IMR-90 (cell line): Measurements from ENCODE around the gene TNS3. TPM values are rescaled to one million over a fixed set of nuclear protein-coding genes. Genes with fewer than 3 reads are reported as not detected.

Experiments used
- ATAC-seq: fragments of 200-7000 bp; cut with Tn5 transposase; 2 replicates; pipeline ENCODE4 v1.9.1; 2020; ENCODE audit warnings: low read depth, mild to moderate bottlenecking, moderate library complexity
- BruUV-seq: library from RNA; stranded (reverse); fragments of 400-500 nt; replicated peaks from 2 replicates; lab custom pipeline; 2021; lab: Mats Ljungman, UMichigan
- CTCF ChIA-PET: fragments of 300-600 bp; formaldehyde crosslinking; extraction: SDS; loops from one replicate; lab custom pipeline; 2021; ENCODE audit warnings: antibody characterized with exemption; lab: Yijun Ruan, JAX
- POLR2A ChIA-PET: fragments of 300-600 bp; sonication (Branson Sonifier 250); formaldehyde crosslinking; loops from one replicate; lab custom pipeline; 2022; ENCODE audit warnings: antibody characterized with exemption; ENCODE audit not compliant: unreplicated experiment; lab: Charles Lee
- DNase-seq: peaks from one replicate; pipeline ENCODE4 v3.0.0; 2013
- H2AFZ ChIP-seq: replicated peaks from 2 replicates; pipeline ENCODE3; 2013; ENCODE audit warnings: low read length, mild to moderate bottlenecking; ENCODE audit not compliant: poor library complexity
- H2AK5ac ChIP-seq: 2 replicates; pipeline ENCODE4 v1.6.1; 2013; ENCODE audit warnings: low read depth, low read length, inconsistent platforms
- H2AK9ac ChIP-seq: replicated peaks from 2 replicates; pipeline ENCODE3; 2013; ENCODE audit warnings: mild to moderate bottlenecking, low read depth, low read length, moderate library complexity; ENCODE audit not compliant: poor library complexity
- H2BK120ac ChIP-seq: 2 replicates; pipeline ENCODE4 v1.6.1; 2013; ENCODE audit warnings: low read depth, low read length, inconsistent platforms
- H2BK15ac ChIP-seq: 3 replicates; pipeline ENCODE4 v1.6.1; 2013; ENCODE audit warnings: low read depth, low read length, inconsistent platforms
- H2BK20ac ChIP-seq: 2 replicates; pipeline ENCODE4 v1.6.1; 2013; ENCODE audit warnings: low read depth, mild to moderate bottlenecking, inconsistent platforms, low read length, moderate library complexity
- H2BK5ac ChIP-seq: 2 replicates; pipeline ENCODE4 v1.6.1; 2013; ENCODE audit warnings: mild to moderate bottlenecking, low read depth, low read length, inconsistent platforms; ENCODE audit not compliant: poor library complexity, severe bottlenecking
- H3K14ac ChIP-seq: replicated peaks from 2 replicates; pipeline ENCODE4 v1.6.1; 2013; ENCODE audit warnings: low read depth, low read length, inconsistent platforms
- H3K18ac ChIP-seq: 2 replicates; pipeline ENCODE4 v1.6.1; 2013; ENCODE audit warnings: low read depth, low read length, control low read depth
- H3K23ac ChIP-seq: 2 replicates; pipeline ENCODE4 v1.6.1; 2013; ENCODE audit warnings: low read depth, low read length, inconsistent platforms
- H3K27ac ChIP-seq: 2 replicates; pipeline ENCODE4 v1.5.1; 2013; ENCODE audit warnings: mild to moderate bottlenecking, control low read depth, low read length; ENCODE audit not compliant: insufficient read depth
- H3K27me3 ChIP-seq: 2 replicates; pipeline ENCODE4 v1.6.1; 2013; ENCODE audit warnings: low read length; ENCODE audit not compliant: control insufficient read depth, insufficient read depth
- H3K36me3 ChIP-seq: 2 replicates; pipeline ENCODE4 v1.6.1; 2013; ENCODE audit warnings: low read length, mixed read lengths; ENCODE audit not compliant: control insufficient read depth, insufficient read depth
- H3K4ac ChIP-seq: 2 replicates; pipeline ENCODE4 v1.6.1; 2013; ENCODE audit warnings: low read depth, low read length, inconsistent platforms
- H3K4me1 ChIP-seq: 2 replicates; pipeline ENCODE4 v1.6.1; 2013; ENCODE audit warnings: low read length, mixed read lengths; ENCODE audit not compliant: control insufficient read depth, insufficient read depth
- H3K4me2 ChIP-seq: 2 replicates; pipeline ENCODE4 v1.6.1; 2013; ENCODE audit warnings: low read depth, mild to moderate bottlenecking, control low read depth, low read length, moderate library complexity
- H3K4me3 ChIP-seq: 2 replicates; pipeline ENCODE4 v1.5.1; 2013; ENCODE audit warnings: low read depth, mild to moderate bottlenecking, control low read depth, low read length, moderate library complexity; ENCODE audit not compliant: insufficient read depth
- H3K56ac ChIP-seq: 2 replicates; pipeline ENCODE4 v1.6.1; 2013; ENCODE audit warnings: low read length, inconsistent platforms; ENCODE audit not compliant: insufficient read depth; ENCODE audit errors: extremely low read depth
- H3K79me1 ChIP-seq, 2 experiments: 2 replicates each; pipeline ENCODE4 v1.6.1; 2013; ENCODE audit warnings: low read length in 2 of 2, inconsistent platforms in 1 of 2, low read depth in 1 of 2
- H3K9ac ChIP-seq: 2 replicates; pipeline ENCODE4 v1.6.1; 2013; ENCODE audit warnings: low read depth, low read length, control low read depth
- H3K9me1 ChIP-seq: 2 replicates; pipeline ENCODE4 v1.6.1; 2013; ENCODE audit warnings: low read length, inconsistent platforms; ENCODE audit not compliant: insufficient read depth
- H3K9me3 ChIP-seq: 2 replicates; pipeline ENCODE4 v1.6.1; 2013; ENCODE audit warnings: low read length; ENCODE audit not compliant: control insufficient read depth, insufficient read depth
- H4K20me1 ChIP-seq: 2 replicates; pipeline ENCODE4 v1.6.1; 2013; ENCODE audit warnings: low read length, inconsistent platforms; ENCODE audit not compliant: insufficient read depth
- H4K5ac ChIP-seq: 2 replicates; pipeline ENCODE4 v1.6.1; 2013; ENCODE audit warnings: mild to moderate bottlenecking, low read depth, low read length, control low read depth
- H4K8ac ChIP-seq, 2 experiments: 2 replicates each; pipeline ENCODE4 v1.6.1; 2013; ENCODE audit warnings: low read depth in 2 of 2, low read length in 2 of 2, control low read depth in 1 of 2, inconsistent platforms in 1 of 2
- H4K91ac ChIP-seq: 2 replicates; pipeline ENCODE4 v1.6.1; 2013; ENCODE audit warnings: low read depth, low read length, inconsistent platforms; ENCODE audit not compliant: insufficient read depth
- BHLHE40 ChIP-seq: fragments of 150-350 bp; IDR thresholded peaks from 2 replicates; pipeline ENCODE4 v1.6.1; 2016; ENCODE audit warnings: mild to moderate bottlenecking, low read depth, low read length
- CEBPB ChIP-seq: IDR thresholded peaks from 2 replicates; pipeline ENCODE4 v1.6.1; 2012; ENCODE audit warnings: low read depth, low read length, improper control_type of control experiment
- CHD1 ChIP-seq: IDR thresholded peaks from 2 replicates; pipeline ENCODE4 v1.6.1; 2012; ENCODE audit warnings: low read depth, low read length, improper control_type of control experiment
- FOS ChIP-seq: fragments of 150-350 bp; IDR thresholded peaks from 2 replicates; pipeline ENCODE4 v1.6.1; 2016; ENCODE audit warnings: low read depth, low read length
- MAZ ChIP-seq: IDR thresholded peaks from 2 replicates; pipeline ENCODE4 v1.6.1; 2012; ENCODE audit warnings: low read depth, mild to moderate bottlenecking, low read length, improper control_type of control experiment, moderate library complexity, borderline replicate concordance
- MXI1 ChIP-seq: IDR thresholded peaks from 2 replicates; pipeline ENCODE4 v1.6.1; 2012; ENCODE audit warnings: low read depth, mild to moderate bottlenecking, low read length, moderate library complexity, borderline replicate concordance
- NFE2L2 ChIP-seq: fragments of 150-350 bp; IDR thresholded peaks from 2 replicates; pipeline ENCODE4 v1.6.1; 2016; ENCODE audit warnings: low read depth, mild to moderate bottlenecking, low read length
- POLR2A ChIP-seq: IDR thresholded peaks from 2 replicates; pipeline ENCODE4 v1.6.1; 2012; ENCODE audit warnings: mild to moderate bottlenecking, low read depth, low read length
- RAD21 ChIP-seq: IDR thresholded peaks from 2 replicates; pipeline ENCODE4 v1.6.1; 2012; ENCODE audit warnings: low read length, improper control_type of control experiment
- RCOR1 ChIP-seq: IDR thresholded peaks from 2 replicates; pipeline ENCODE4 v1.6.1; 2012; ENCODE audit warnings: mild to moderate bottlenecking, low read length, improper control_type of control experiment; ENCODE audit not compliant: insufficient replicate concordance
- RFX5 ChIP-seq: IDR thresholded peaks from 2 replicates; pipeline ENCODE4 v1.8.0; 2012; ENCODE audit warnings: low read depth, mild to moderate bottlenecking, low read length, moderate library complexity
- SMC3 ChIP-seq: fragments of 150-350 bp; IDR thresholded peaks from 2 replicates; pipeline ENCODE4 v1.6.1; 2016; ENCODE audit warnings: low read depth, mild to moderate bottlenecking, antibody characterized with exemption, low read length, moderate library complexity
- WGBS, 2 experiments: methylation state at CpG; one replicate each; pipeline versions ENCODE4 v1.1.5 to v1.1.7; 2013; ENCODE audit warnings: missing lambda C conversion rate in 2 of 2; ENCODE audit not compliant: insufficient read length in 1 of 2; ENCODE audit errors: extremely low coverage in 2 of 2; 5-methylcytosine and 5-hydroxymethylcytosine counted together
- dilution Hi-C: fragments of 300-500 bp; cut with HindIII; formaldehyde crosslinking; loops from one replicate; pipeline ENCODE4 v1.14.3; 2018; ENCODE audit warnings: low sequenced_read_pairs; ENCODE audit not compliant: unreplicated experiment
- in situ Hi-C: fragments of 300-500 bp; cut with MboI; formaldehyde crosslinking; loops from 3 replicates; pipeline ENCODE4 v1.14.3; 2019; ENCODE audit warnings: low sequenced_read_pairs, inconsistent platforms, mixed read lengths
- intact Hi-C: fragments of 100-400 bp; cut with micrococcal nuclease; formaldehyde crosslinking; loops from 2 replicates; pipeline ENCODE4 v1.10.0; 2022
- polyA plus RNA-seq, 3 experiments: library from polyadenylated mRNA; depleted of rRNA; stranded (reverse); fragments of >200 nt; gene quantifications; 2 replicates each; pipeline ENCODE4 v1.2.3, GENCODE V29; 2012; ENCODE audit warnings: low replicate concordance in 1 of 3
- total RNA-seq: library from RNA; depleted of rRNA; stranded (reverse); fragments of >200 nt; gene quantifications from 2 replicates; pipeline ENCODE4 v1.2.3, GENCODE V29; 2012
- TF ChIP-seq, protein P1 (sequence below): fragments of 150-350 bp; IDR thresholded peaks from 2 replicates; pipeline ENCODE4 v1.6.1; 2016; ENCODE audit warnings: low read depth, mild to moderate bottlenecking, low read length, moderate library complexity, borderline replicate concordance
- TF ChIP-seq, protein P2 (sequence below): fragments of 150-350 bp; IDR thresholded peaks from 2 replicates; pipeline ENCODE4 v1.6.1; 2017; ENCODE audit warnings: mild to moderate bottlenecking, antibody characterized with exemption, low read length, low read depth

TNS3 gene
- total and polyA plus RNA-seq, 2 of the 4 experiments (the other 2 are of a cell fraction), result 64.3 to 79.2 TPM

GRCh38 chr7:47419471-47419870 lies 162.4 kb downstream of the TNS3 start:
- H3K27ac ChIP-seq, result no peak overlapping the region
- H3K14ac ChIP-seq, result no peak overlapping the region
- H3K27me3 ChIP-seq, result no peaks in the 10 kb centered on the region
- H4K8ac ChIP-seq, result no peak overlapping the region
- no peak overlapping the region for H3K4ac ChIP-seq
- H2AK9ac ChIP-seq, result no peak overlapping the region
- H2BK5ac ChIP-seq, result no peak overlapping the region
- POLR2A ChIA-PET, result no interaction called here
- no peak overlapping the region for H2BK20ac ChIP-seq
- H3K9me1 ChIP-seq, result peaks cover 39% of the 10 kb centered on the region
- no TSS peak for BruUV-seq
- H3K4me1 ChIP-seq, result peaks cover 10% of the 10 kb centered on the region; the same call in 1 of the 2 replicates
- H3K4me2 ChIP-seq, result no peak overlapping the region
- no peak overlapping the region for H4K5ac ChIP-seq
- in situ Hi-C loops, result no loop called here
- DNase-seq (no peak), ATAC-seq (no peak)
- 0 out of 2 replicates have a peak, but pooled peaks cover 2% of the 10 kb centered on the region for H3K9me3 ChIP-seq
- H2BK15ac ChIP-seq, result no peak overlapping the region
- TF ChIP-seq, protein P1, sequence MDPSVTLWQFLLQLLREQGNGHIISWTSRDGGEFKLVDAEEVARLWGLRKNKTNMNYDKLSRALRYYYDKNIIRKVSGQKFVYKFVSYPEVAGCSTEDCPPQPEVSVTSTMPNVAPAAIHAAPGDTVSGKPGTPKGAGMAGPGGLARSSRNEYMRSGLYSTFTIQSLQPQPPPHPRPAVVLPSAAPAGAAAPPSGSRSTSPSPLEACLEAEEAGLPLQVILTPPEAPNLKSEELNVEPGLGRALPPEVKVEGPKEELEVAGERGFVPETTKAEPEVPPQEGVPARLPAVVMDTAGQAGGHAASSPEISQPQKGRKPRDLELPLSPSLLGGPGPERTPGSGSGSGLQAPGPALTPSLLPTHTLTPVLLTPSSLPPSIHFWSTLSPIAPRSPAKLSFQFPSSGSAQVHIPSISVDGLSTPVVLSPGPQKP, result no peak
- TF ChIP-seq CHD1 (no peak), RCOR1 (no peak), BHLHE40 (no peak), RFX5 (no peak), POLR2A (no peak), FOS (no peak), SMC3 (no peak), RAD21 (no peak), CEBPB (no peak), MAZ (no peak), MXI1 (no peak), NFE2L2 (no peak)
- TF ChIP-seq, protein P2, sequence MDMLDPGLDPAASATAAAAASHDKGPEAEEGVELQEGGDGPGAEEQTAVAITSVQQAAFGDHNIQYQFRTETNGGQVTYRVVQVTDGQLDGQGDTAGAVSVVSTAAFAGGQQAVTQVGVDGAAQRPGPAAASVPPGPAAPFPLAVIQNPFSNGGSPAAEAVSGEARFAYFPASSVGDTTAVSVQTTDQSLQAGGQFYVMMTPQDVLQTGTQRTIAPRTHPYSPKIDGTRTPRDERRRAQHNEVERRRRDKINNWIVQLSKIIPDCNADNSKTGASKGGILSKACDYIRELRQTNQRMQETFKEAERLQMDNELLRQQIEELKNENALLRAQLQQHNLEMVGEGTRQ, result no peak
- H3K9ac ChIP-seq, result no peak overlapping the region
- WGBS, 2 experiments, result no CpG with 5 or more reads among the region's 1 CpG
- H3K4me3 ChIP-seq, result no peak overlapping the region
- H4K91ac ChIP-seq, result no peak overlapping the region
- no peak overlapping the region for H2AFZ ChIP-seq
- H3K18ac ChIP-seq, result no peak overlapping the region
- H3K23ac ChIP-seq, result no peak overlapping the region
- H2BK120ac ChIP-seq, result no peak overlapping the region
- CTCF ChIA-PET, result no interaction called here
- peaks cover 10 to 73% of the 10 kb centered on the region in 2 experiments; a peak in 3 of 4 replicates for H3K79me1 ChIP-seq
- H4K20me1 ChIP-seq, result peaks cover 30% of the 10 kb centered on the region
- intact Hi-C loops, result no loop called here
- H2AK5ac ChIP-seq, result no peak overlapping the region
- H3K36me3 ChIP-seq, result peaks cover 54% of the 10 kb centered on the region
- H3K56ac ChIP-seq, result no peak overlapping the region
- dilution Hi-C loops, result no loop called here
